ENCODE measurements around the gene ELMO1. TPM values are rescaled to one million over a fixed set of nuclear protein-coding genes. Genes with fewer than 3 reads are reported as not detected.

ELMO1 gene
- total and polyA plus RNA-seq, 2 donors from 2014 or later = 6.0 to 35.4 TPM

GRCh38 chr7:36956814-36957213 is 491.9 kb downstream of the ELMO1 start:
- no peak overlapping the region for H3K4me3 ChIP-seq (ENCODE audit: low read length in 3 of 3)
- intact Hi-C loops (cut with DNase I) = no loop called here
- DNase-seq = no peak
- H3K4me1 ChIP-seq (ENCODE audit: control insufficient read depth in 2 of 3, insufficient read depth in 2 of 3, low read depth in 1 of 3, low read length in 3 of 3) = no peaks in the 10 kb centered on the region
- no peak overlapping the region for H3K9ac ChIP-seq (ENCODE audit: low read length in 3 of 3)
- no peaks in the 10 kb centered on the region for H3K36me3 ChIP-seq (ENCODE audit: control insufficient read depth in 2 of 3, insufficient read depth in 3 of 3, low read length in 3 of 3)
- no peak for FAIRE-seq
- no peak for TF ChIP-seq CTCF (IDR thresholded peaks at IDR 0.05; ENCODE audit: borderline replicate concordance, extremely low read depth, insufficient read depth)
- H3K27me3 ChIP-seq (ENCODE audit: control insufficient read depth, insufficient read depth, low read length) = no peaks in the 10 kb centered on the region
- no peaks in the 10 kb centered on the region for H3K9me3 ChIP-seq (ENCODE audit: control insufficient read depth in 2 of 3, insufficient read depth in 1 of 3, low read length in 3 of 3)
- no peak overlapping the region for H3K27ac ChIP-seq (ENCODE audit: low read depth in 2 of 2, low read length in 2 of 2)

- no peaks in the 10 kb centered on the region for H3K36me3 ChIP-seq (ENCODE audit: control insufficient read depth in 2 of 3, insufficient read depth in 3 of 3, low read length in 3 of 3)
- FAIRE-seq (no peak), DNase-seq (no peak)
- no peak for TF ChIP-seq CTCF (IDR thresholded peaks at IDR 0.05; ENCODE audit: borderline replicate concordance, extremely low read depth, insufficient read depth)
- intact Hi-C loops (cut with DNase I) = no loop called here
- no peak overlapping the region for H3K4me3 ChIP-seq (ENCODE audit: low read length in 3 of 3)
- no peaks in the 10 kb centered on the region for H3K27me3 ChIP-seq (ENCODE audit: control insufficient read depth, insufficient read depth, low read length)
- H3K9ac ChIP-seq (ENCODE audit: low read length in 3 of 3) = no peak overlapping the region
- H3K27ac ChIP-seq (ENCODE audit: low read depth in 2 of 2, low read length in 2 of 2) = no peak overlapping the region
- H3K4me1 ChIP-seq (ENCODE audit: control insufficient read depth in 2 of 3, insufficient read depth in 2 of 3, low read depth in 1 of 3, low read length in 3 of 3) = no peaks in the 10 kb centered on the region
- H3K9me3 ChIP-seq (ENCODE audit: control insufficient read depth in 2 of 3, insufficient read depth in 1 of 3, low read length in 3 of 3) = no peaks in the 10 kb centered on the region
These were observed 493.1 kb downstream of the ELMO1 start for GRCh38 chr7:36955456-36956129.

- intact Hi-C loops (cut with DNase I) = no loop called here
- H3K9ac ChIP-seq (ENCODE audit: low read length in 3 of 3) = no peak overlapping the region
- H3K27me3 ChIP-seq (ENCODE audit: control insufficient read depth, insufficient read depth, low read length) = no peaks in the 10 kb centered on the region
- H3K27ac ChIP-seq (ENCODE audit: low read depth in 2 of 2, low read length in 2 of 2) = no peak overlapping the region
- no peaks in the 10 kb centered on the region for H3K9me3 ChIP-seq (ENCODE audit: control insufficient read depth in 2 of 3, insufficient read depth in 1 of 3, low read length in 3 of 3)
- DNase-seq (no peak), FAIRE-seq (no peak)
- no peaks in the 10 kb centered on the region for H3K36me3 ChIP-seq (ENCODE audit: control insufficient read depth in 2 of 3, insufficient read depth in 3 of 3, low read length in 3 of 3)
- H3K4me3 ChIP-seq (ENCODE audit: low read length in 3 of 3) = no peak overlapping the region
- no peaks in the 10 kb centered on the region for H3K4me1 ChIP-seq (ENCODE audit: control insufficient read depth in 2 of 3, insufficient read depth in 2 of 3, low read depth in 1 of 3, low read length in 3 of 3)
- no peak for TF ChIP-seq CTCF (IDR thresholded peaks at IDR 0.05; ENCODE audit: borderline replicate concordance, extremely low read depth, insufficient read depth)
These were observed 497.4 kb downstream of the ELMO1 start for GRCh38 chr7:36951257-36951697.

Measured in kidney (tissue), 14 donors.